Panc1 (cell line): ENCODE measurements around the gene IGFBP3.

Experiments
- SIN3A ChIP-seq: IDR thresholded peaks from 2 replicates; pipeline ENCODE4 v1.6.1; 2012; ENCODE audit warnings: low read depth, mild to moderate bottlenecking, low read length, moderate library complexity, borderline replicate concordance; ENCODE audit not compliant: insufficient read depth
- TF ChIP-seq, protein P1 (sequence below): fragments of 450-650 bp; IDR thresholded peaks from 2 replicates; pipeline ENCODE4 v1.5.1; 2017; ENCODE audit warnings: mild to moderate bottlenecking

DNA sequence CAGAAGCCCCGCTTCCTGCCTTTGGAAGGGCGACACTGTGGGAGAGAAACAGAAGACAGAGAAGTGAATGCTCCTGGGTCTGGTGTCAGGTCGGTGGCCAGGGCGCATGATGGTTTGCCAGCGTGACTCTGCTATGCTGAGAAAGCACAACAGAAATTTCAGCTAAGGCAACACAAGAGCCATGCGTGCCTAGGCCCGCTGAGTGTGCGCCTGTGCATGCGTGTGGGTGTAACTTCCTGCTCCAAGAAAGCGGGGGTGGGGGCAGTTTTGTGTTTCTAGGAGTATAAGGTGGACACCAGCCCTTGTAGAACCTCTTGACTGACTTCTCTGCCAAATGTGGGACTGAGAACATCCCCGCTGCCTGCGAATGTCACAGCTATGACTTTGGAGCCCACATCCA lies 6.2 kb downstream of the IGFBP3 start:
- TF ChIP-seq, protein P1, sequence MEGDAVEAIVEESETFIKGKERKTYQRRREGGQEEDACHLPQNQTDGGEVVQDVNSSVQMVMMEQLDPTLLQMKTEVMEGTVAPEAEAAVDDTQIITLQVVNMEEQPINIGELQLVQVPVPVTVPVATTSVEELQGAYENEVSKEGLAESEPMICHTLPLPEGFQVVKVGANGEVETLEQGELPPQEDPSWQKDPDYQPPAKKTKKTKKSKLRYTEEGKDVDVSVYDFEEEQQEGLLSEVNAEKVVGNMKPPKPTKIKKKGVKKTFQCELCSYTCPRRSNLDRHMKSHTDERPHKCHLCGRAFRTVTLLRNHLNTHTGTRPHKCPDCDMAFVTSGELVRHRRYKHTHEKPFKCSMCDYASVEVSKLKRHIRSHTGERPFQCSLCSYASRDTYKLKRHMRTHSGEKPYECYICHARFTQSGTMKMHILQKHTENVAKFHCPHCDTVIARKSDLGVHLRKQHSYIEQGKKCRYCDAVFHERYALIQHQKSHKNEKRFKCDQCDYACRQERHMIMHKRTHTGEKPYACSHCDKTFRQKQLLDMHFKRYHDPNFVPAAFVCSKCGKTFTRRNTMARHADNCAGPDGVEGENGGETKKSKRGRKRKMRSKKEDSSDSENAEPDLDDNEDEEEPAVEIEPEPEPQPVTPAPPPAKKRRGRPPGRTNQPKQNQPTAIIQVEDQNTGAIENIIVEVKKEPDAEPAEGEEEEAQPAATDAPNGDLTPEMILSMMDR = no peak
- TF ChIP-seq SIN3A = no peak
